DOHH2 (cell line): Measurements from ENCODE around the gene TNFRSF12A.
A peak's percentile ranks its signal among the peaks of the same experiment; 100 is the strongest.
"Not testable (repeated sequence)": the region's sequence is repeated elsewhere in the genome, so short reads cannot be mapped to it uniquely, and the experiment has no call there.

Experiments
- H3F3A ChIP-seq: fragments of 200-600 bp; sonication (generic), shearing (Covaris generic); 2 replicates; pipeline ENCODE4 v1.6.0; 2016; ENCODE audit warnings: antibody characterized with exemption, mild to moderate bottlenecking; ENCODE audit not compliant: control insufficient read depth, insufficient read depth
- H3K27ac ChIP-seq: fragments of 200-600 bp; sonication (generic); 2 replicates; pipeline ENCODE4 v1.5.1; 2014; ENCODE audit warnings: low read depth, mild to moderate bottlenecking, low read length, moderate library complexity
- H3K27me3 ChIP-seq: fragments of 200-600 bp; sonication (generic); 2 replicates; pipeline ENCODE4 v1.6.1; 2014; ENCODE audit warnings: mild to moderate bottlenecking, low read length, mixed read lengths; ENCODE audit not compliant: control insufficient read depth
- H3K36me3 ChIP-seq: fragments of 200-600 bp; sonication (generic); 2 replicates; pipeline ENCODE4 v1.6.1; 2014; ENCODE audit warnings: mild to moderate bottlenecking, low read length, moderate library complexity, mixed read lengths; ENCODE audit not compliant: control insufficient read depth
- H3K4me1 ChIP-seq: fragments of 200-600 bp; sonication (generic); 2 replicates; pipeline ENCODE4 v1.6.1; 2014; ENCODE audit warnings: mild to moderate bottlenecking, low read length, mixed read lengths; ENCODE audit not compliant: control insufficient read depth
- H3K4me2 ChIP-seq: fragments of 200-600 bp; sonication (generic); 2 replicates; pipeline ENCODE4 v1.6.0; 2014; ENCODE audit warnings: mild to moderate bottlenecking, low read length, moderate library complexity
- H3K4me3 ChIP-seq: fragments of 200-600 bp; sonication (generic); 2 replicates; pipeline ENCODE4 v1.5.1; 2014; ENCODE audit warnings: mild to moderate bottlenecking, low read length, mixed read lengths
- H3K79me2 ChIP-seq: fragments of 200-600 bp; sonication (generic); 2 replicates; pipeline ENCODE4 v1.6.1; 2014; ENCODE audit warnings: mild to moderate bottlenecking, low read length, mixed read lengths; ENCODE audit not compliant: control insufficient read depth
- H3K9me2 ChIP-seq: fragments of 200-600 bp; sonication (generic); replicated peaks from 2 replicates; pipeline ENCODE4 v1.6.1; 2014; ENCODE audit warnings: mild to moderate bottlenecking, low read length, mixed read lengths; ENCODE audit not compliant: control insufficient read depth
- H3K9me3 ChIP-seq: fragments of 200-600 bp; sonication (generic); 2 replicates; pipeline ENCODE4 v1.6.1; 2014; ENCODE audit warnings: antibody characterized with exemption, low read length, mixed read lengths; ENCODE audit not compliant: control insufficient read depth, insufficient read depth
- H4K20me1 ChIP-seq: fragments of 200-600 bp; sonication (generic); 2 replicates; pipeline ENCODE4 v1.6.0; 2014; ENCODE audit warnings: low read depth, mild to moderate bottlenecking, antibody characterized with exemption, low read length, moderate library complexity; ENCODE audit not compliant: control insufficient read depth, insufficient read depth
- EZH2phosphoT487 ChIP-seq: fragments of 200-600 bp; sonication (generic); IDR thresholded peaks from 2 replicates; pipeline ENCODE4 v1.6.1; 2017; ENCODE audit warnings: borderline replicate concordance, mild to moderate bottlenecking, antibody characterized with exemption, low read length, moderate library complexity, mixed read lengths
- TF ChIP-seq, protein P1 (sequence below): fragments of 200-600 bp; sonication (generic); IDR thresholded peaks from one replicate; pipeline ENCODE4 v1.5.1; 2014; ENCODE audit warnings: antibody characterized with exemption, mild to moderate bottlenecking, low read depth, low read length; ENCODE audit not compliant: poor library complexity, severe bottlenecking

Gene TNFRSF12A

DNA sequence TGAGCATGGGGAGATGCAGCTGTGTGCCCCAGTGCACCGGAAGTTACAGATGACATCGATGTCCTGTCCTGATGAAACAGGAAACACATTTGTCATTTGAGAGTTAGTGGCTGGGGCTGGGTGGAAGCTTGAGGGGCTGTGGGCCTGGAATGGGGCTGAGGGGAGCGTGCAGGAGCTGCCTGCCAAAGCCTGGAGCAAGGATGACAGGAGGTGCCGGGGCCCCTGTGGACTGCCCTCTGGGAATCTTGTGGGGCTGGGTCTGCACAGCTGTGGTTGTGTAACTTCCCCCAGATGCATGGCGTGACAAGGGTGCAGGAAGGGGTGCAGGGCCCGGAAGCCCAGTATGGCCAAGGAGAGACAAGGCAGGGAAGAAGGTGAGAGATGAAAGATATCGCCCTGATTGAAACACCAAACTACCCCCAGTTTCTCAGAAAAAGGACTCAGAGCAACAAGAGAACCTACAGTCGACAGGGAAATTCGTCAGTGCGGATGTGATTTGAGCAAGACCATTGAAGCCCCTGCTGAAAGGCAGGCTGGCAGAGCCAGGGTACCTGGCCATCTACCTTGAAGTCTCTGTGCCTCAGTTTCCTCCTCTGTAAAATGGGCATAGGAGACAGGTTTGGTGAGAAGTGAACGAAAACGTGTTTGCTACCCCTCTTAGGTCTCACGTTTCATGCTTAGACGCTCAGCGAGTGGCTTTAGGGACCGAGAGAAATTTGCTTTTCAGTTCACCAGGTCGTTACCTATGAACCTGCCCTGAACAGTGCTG lies 35.0 kb downstream of the TNFRSF12A start:
- H3K27ac ChIP-seq, result peak overlapping the region; percentile 70
- H3K9me2 ChIP-seq, result no peaks in the 10 kb centered on the region
- H3K4me3 ChIP-seq, result peak overlapping the region; percentile 65
- H3K9me3 ChIP-seq, result no peaks in the 10 kb centered on the region
- H3K79me2 ChIP-seq, result no peaks in the 10 kb centered on the region
- H3F3A ChIP-seq, result 0 out of 2 replicates have a peak, but pooled peaks cover 3% of the 10 kb centered on the region
- no peaks in the 10 kb centered on the region for H4K20me1 ChIP-seq
- peak overlapping the region; percentile 80 for H3K4me2 ChIP-seq
- no peaks in the 10 kb centered on the region for H3K36me3 ChIP-seq
- TF ChIP-seq, protein P1, sequence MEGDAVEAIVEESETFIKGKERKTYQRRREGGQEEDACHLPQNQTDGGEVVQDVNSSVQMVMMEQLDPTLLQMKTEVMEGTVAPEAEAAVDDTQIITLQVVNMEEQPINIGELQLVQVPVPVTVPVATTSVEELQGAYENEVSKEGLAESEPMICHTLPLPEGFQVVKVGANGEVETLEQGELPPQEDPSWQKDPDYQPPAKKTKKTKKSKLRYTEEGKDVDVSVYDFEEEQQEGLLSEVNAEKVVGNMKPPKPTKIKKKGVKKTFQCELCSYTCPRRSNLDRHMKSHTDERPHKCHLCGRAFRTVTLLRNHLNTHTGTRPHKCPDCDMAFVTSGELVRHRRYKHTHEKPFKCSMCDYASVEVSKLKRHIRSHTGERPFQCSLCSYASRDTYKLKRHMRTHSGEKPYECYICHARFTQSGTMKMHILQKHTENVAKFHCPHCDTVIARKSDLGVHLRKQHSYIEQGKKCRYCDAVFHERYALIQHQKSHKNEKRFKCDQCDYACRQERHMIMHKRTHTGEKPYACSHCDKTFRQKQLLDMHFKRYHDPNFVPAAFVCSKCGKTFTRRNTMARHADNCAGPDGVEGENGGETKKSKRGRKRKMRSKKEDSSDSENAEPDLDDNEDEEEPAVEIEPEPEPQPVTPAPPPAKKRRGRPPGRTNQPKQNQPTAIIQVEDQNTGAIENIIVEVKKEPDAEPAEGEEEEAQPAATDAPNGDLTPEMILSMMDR, result no peak
- no peak for TF ChIP-seq EZH2phosphoT487
- no peaks in the 10 kb centered on the region for H3K27me3 ChIP-seq
- peaks cover 57% of the 10 kb centered on the region for H3K4me1 ChIP-seq

DNA sequence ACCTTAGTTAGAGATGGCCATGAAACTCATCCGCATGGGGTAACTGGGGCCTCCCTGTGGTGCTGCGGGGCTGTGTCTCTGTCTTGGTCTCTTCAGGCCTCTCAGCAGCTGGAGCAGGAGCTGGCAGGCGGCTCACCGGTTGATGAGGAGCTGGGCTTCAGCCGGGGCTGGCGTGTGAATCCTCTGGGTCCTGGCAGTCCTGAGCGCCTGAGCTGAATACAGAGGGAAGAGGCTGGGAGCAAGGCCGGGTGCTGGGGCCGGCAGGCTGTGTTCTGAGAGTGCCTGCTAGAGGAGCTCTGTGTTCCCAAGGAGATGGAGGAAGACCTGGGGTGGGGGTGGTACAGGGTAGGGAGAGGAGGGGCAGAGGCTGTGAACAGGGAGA lies 35.6 kb downstream of the TNFRSF12A start:
- not testable (repeated sequence) for H3F3A ChIP-seq, H3K36me3 ChIP-seq, H3K27me3 ChIP-seq, H4K20me1 ChIP-seq, H3K9me3 ChIP-seq, H3K9me2 ChIP-seq, H3K79me2 ChIP-seq
- Histone ChIP-seq H3K4me1 (peaks cover 51% of the 10 kb centered on the region), H3K4me2 (peak overlapping the region; percentile 80), H3K4me3 (peak overlapping the region; percentile 65), H3K27ac (peak overlapping the region; percentile 70)

DNA sequence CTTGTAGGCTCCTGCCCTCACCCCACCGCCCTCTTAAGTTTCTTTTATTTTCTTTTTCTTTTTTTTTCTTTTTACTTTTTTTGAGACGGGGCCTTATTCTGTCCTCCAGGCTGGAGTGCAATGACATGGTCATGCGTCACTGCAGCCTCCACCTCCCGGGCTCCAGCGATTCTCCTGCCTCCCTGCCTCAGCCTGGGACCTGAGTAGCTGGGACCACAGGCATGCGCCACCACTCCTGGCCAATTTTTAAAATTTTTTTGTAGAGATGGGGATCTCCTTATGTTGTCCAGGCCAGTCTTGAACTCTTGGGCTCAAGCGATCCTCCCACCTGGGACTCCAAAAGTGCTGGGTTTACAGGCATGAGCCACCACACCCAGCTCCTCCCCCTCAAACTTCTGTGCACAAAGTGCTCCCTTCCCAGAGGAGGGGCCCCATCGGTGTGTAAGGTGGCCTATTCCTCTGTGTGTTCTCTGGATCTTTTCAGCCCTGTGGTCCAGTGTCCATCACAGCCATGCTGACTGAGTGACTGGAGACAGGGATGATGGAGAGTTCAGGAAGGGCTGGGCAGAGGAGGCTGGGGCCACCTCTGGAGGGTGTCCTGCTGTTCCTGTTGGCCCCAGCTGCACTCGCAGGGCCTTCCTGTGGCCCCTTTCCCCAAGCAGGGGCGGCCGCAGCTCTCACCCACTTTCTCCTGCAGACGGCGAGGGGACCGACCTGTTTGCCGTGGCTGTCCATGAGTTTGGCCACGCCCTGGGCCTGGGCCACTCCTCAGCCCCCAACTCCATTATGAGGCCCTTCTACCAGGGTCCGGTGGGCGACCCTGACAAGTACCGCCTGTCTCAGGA lies 36.4 kb downstream of the TNFRSF12A start:
- Histone ChIP-seq H3K27ac (no peak overlapping the region), H3K4me1 (peaks cover 43% of the 10 kb centered on the region), H3K4me2 (peak overlapping the region; percentile 80; the same call in 1 of the 2 replicates), H3K9me2 (no peaks in the 10 kb centered on the region), H3K36me3 (no peaks in the 10 kb centered on the region), H3F3A (0 out of 2 replicates have a peak, but pooled peaks cover 3% of the 10 kb centered on the region), H3K4me3 (no peak overlapping the region), H4K20me1 (no peaks in the 10 kb centered on the region), H3K79me2 (no peaks in the 10 kb centered on the region), H3K27me3 (no peaks in the 10 kb centered on the region), H3K9me3 (no peaks in the 10 kb centered on the region)
- TF ChIP-seq, protein P1, result no peak
- TF ChIP-seq EZH2phosphoT487, result no peak
